GM21737 (cell line): ENCODE results near the gene FRMD7.

Source experiments
- ATAC-seq: cut with Tn5 transposase; IDR thresholded peaks from one replicate; pipeline ENCODE4 v1.9.1; 2021; ENCODE audit warnings: mild to moderate bottlenecking, moderate library complexity; ENCODE audit not compliant: unreplicated experiment

FRMD7 gene

GRCh38 chrX:132037479-132037993 lies 90.3 kb downstream of the FRMD7 start:
- ATAC-seq = no peak

- no peak for ATAC-seq
Measured at GRCh38 chrX:132034648-132035047, 93.2 kb downstream of the FRMD7 start.

- ATAC-seq = no peak
Measured at GRCh38 chrX:132033166-132033565, 94.7 kb downstream of the FRMD7 start.

- no peak for ATAC-seq
Measured at GRCh38 chrX:132031867-132032266, 96.0 kb downstream of the FRMD7 start.

GRCh38 chrX:132030264-132030663 lies 97.6 kb downstream of the FRMD7 start:
- no peak for ATAC-seq
